Measurements from ENCODE around the gene HMCN2. TPM values are rescaled to one million over a fixed set of nuclear protein-coding genes. Genes with fewer than 3 reads are reported as not detected.

The HMCN2 gene
- total and polyA plus RNA-seq, 2 donors = 0.90 to 2.2 TPM

GRCh38 chr9:130327781-130328348, 62.3 kb downstream of the HMCN2 start:
- H3K4me1 ChIP-seq (ENCODE audit: control insufficient read depth in 2 of 2, insufficient read depth in 2 of 2, low read length in 2 of 2) = no peaks in the 10 kb centered on the region
- H3K27ac ChIP-seq (ENCODE audit: low read depth in 1 of 2, low read length in 1 of 2) = no peak overlapping the region
- 77% methylated on average over 19 of the region's 19 CpGs for WGBS
- no peak overlapping the region for H3K4me3 ChIP-seq (ENCODE audit: low read length in 2 of 2)
- H3K27me3 ChIP-seq (ENCODE audit: control insufficient read depth in 2 of 2, insufficient read depth in 1 of 2, low read length in 1 of 2) = peaks cover 0 to 35% of the 10 kb centered on the region in 2 donors
- H3K9me3 ChIP-seq (ENCODE audit: control insufficient read depth in 2 of 2, insufficient read depth in 1 of 2, low read length in 1 of 2) = no peaks in the 10 kb centered on the region
- DNase-seq (ENCODE audit: low read depth in 6 of 9, low spot score in 9 of 9) = no peak
- H3K36me3 ChIP-seq (ENCODE audit: control insufficient read depth in 2 of 2, insufficient read depth in 2 of 2, low read length in 1 of 2) = no peaks in the 10 kb centered on the region

GRCh38 chr9:130328349-130328801, 62.8 kb downstream of the HMCN2 start:
- no peaks in the 10 kb centered on the region for H3K9me3 ChIP-seq (ENCODE audit: control insufficient read depth in 2 of 2, insufficient read depth in 1 of 2, low read length in 1 of 2)
- H3K27ac ChIP-seq (ENCODE audit: low read depth in 1 of 2, low read length in 1 of 2) = no peak overlapping the region
- H3K4me1 ChIP-seq (ENCODE audit: control insufficient read depth in 2 of 2, insufficient read depth in 2 of 2, low read length in 2 of 2) = no peaks in the 10 kb centered on the region
- WGBS = 29% methylated on average over 15 of the region's 15 CpGs
- no peak overlapping the region for H3K4me3 ChIP-seq (ENCODE audit: low read length in 2 of 2)
- peaks cover 0 to 37% of the 10 kb centered on the region in 2 donors for H3K27me3 ChIP-seq (ENCODE audit: control insufficient read depth in 2 of 2, insufficient read depth in 1 of 2, low read length in 1 of 2)
- no peak for DNase-seq (ENCODE audit: low read depth in 6 of 9, low spot score in 9 of 9)
- H3K36me3 ChIP-seq (ENCODE audit: control insufficient read depth in 2 of 2, insufficient read depth in 2 of 2, low read length in 1 of 2) = no peaks in the 10 kb centered on the region

- DNase-seq (ENCODE audit: low read depth in 6 of 9, low spot score in 9 of 9) = no peak
- 83% methylated on average over 2 of the region's 2 CpGs for WGBS
- Histone ChIP-seq H3K4me1 (ENCODE audit: control insufficient read depth in 2 of 2, insufficient read depth in 2 of 2, low read length in 2 of 2) (no peaks in the 10 kb centered on the region), H3K27ac (ENCODE audit: low read depth in 1 of 2, low read length in 1 of 2) (no peak overlapping the region), H3K9me3 (ENCODE audit: control insufficient read depth in 2 of 2, insufficient read depth in 1 of 2, low read length in 1 of 2) (no peaks in the 10 kb centered on the region), H3K36me3 (ENCODE audit: control insufficient read depth in 2 of 2, insufficient read depth in 2 of 2, low read length in 1 of 2) (no peaks in the 10 kb centered on the region), H3K4me3 (ENCODE audit: low read length in 2 of 2) (no peak overlapping the region), H3K27me3 (ENCODE audit: control insufficient read depth in 2 of 2, insufficient read depth in 1 of 2, low read length in 1 of 2) (peaks cover 0 to 40% of the 10 kb centered on the region in 2 donors)
Measured at GRCh38 chr9:130329061-130329460, 63.5 kb downstream of the HMCN2 start.

GRCh38 chr9:130330202-130330862, 64.8 kb downstream of the HMCN2 start:
- WGBS = 75% methylated on average over 20 of the region's 20 CpGs
- Histone ChIP-seq H3K27me3 (ENCODE audit: control insufficient read depth in 2 of 2, insufficient read depth in 1 of 2, low read length in 1 of 2) (peaks cover 0 to 40% of the 10 kb centered on the region in 2 donors), H3K27ac (ENCODE audit: low read depth in 1 of 2, low read length in 1 of 2) (peak overlapping the region in 1 of 2 donors; percentile 5), H3K4me1 (ENCODE audit: control insufficient read depth in 2 of 2, insufficient read depth in 2 of 2, low read length in 2 of 2) (no peaks in the 10 kb centered on the region), H3K4me3 (ENCODE audit: low read length in 2 of 2) (no peak overlapping the region), H3K9me3 (ENCODE audit: control insufficient read depth in 2 of 2, insufficient read depth in 1 of 2, low read length in 1 of 2) (no peaks in the 10 kb centered on the region), H3K36me3 (ENCODE audit: control insufficient read depth in 2 of 2, insufficient read depth in 2 of 2, low read length in 1 of 2) (no peaks in the 10 kb centered on the region)
- peak in 1 of 9 donors; percentile 9 for DNase-seq (ENCODE audit: low read depth in 6 of 9, low spot score in 9 of 9)

GRCh38 chr9:130331061-130331460, 65.5 kb downstream of the HMCN2 start:
- WGBS = 94% methylated on average over 14 of the region's 14 CpGs
- H3K36me3 ChIP-seq (ENCODE audit: control insufficient read depth in 2 of 2, insufficient read depth in 2 of 2, low read length in 1 of 2) = no peaks in the 10 kb centered on the region
- H3K27ac ChIP-seq (ENCODE audit: low read depth in 1 of 2, low read length in 1 of 2) = no peak overlapping the region
- H3K4me1 ChIP-seq (ENCODE audit: control insufficient read depth in 2 of 2, insufficient read depth in 2 of 2, low read length in 2 of 2) = no peaks in the 10 kb centered on the region
- DNase-seq (ENCODE audit: low read depth in 6 of 9, low spot score in 9 of 9) = no peak
- peaks cover 0 to 40% of the 10 kb centered on the region in 2 donors for H3K27me3 ChIP-seq (ENCODE audit: control insufficient read depth in 2 of 2, insufficient read depth in 1 of 2, low read length in 1 of 2)
- H3K9me3 ChIP-seq (ENCODE audit: control insufficient read depth in 2 of 2, insufficient read depth in 1 of 2, low read length in 1 of 2) = no peaks in the 10 kb centered on the region
- no peak overlapping the region for H3K4me3 ChIP-seq (ENCODE audit: low read length in 2 of 2)

GRCh38 chr9:130331573-130331972, 66.0 kb downstream of the HMCN2 start:
- no peaks in the 10 kb centered on the region for H3K9me3 ChIP-seq (ENCODE audit: control insufficient read depth in 2 of 2, insufficient read depth in 1 of 2, low read length in 1 of 2)
- no peak overlapping the region for H3K4me3 ChIP-seq (ENCODE audit: low read length in 2 of 2)
- H3K4me1 ChIP-seq (ENCODE audit: control insufficient read depth in 2 of 2, insufficient read depth in 2 of 2, low read length in 2 of 2) = no peaks in the 10 kb centered on the region
- H3K27me3 ChIP-seq (ENCODE audit: control insufficient read depth in 2 of 2, insufficient read depth in 1 of 2, low read length in 1 of 2) = peaks cover 0 to 40% of the 10 kb centered on the region in 2 donors
- no peak overlapping the region for H3K27ac ChIP-seq (ENCODE audit: low read depth in 1 of 2, low read length in 1 of 2)
- H3K36me3 ChIP-seq (ENCODE audit: control insufficient read depth in 2 of 2, insufficient read depth in 2 of 2, low read length in 1 of 2) = no peaks in the 10 kb centered on the region
- WGBS = 87% methylated on average over 13 of the region's 13 CpGs
- DNase-seq (ENCODE audit: low read depth in 6 of 9, low spot score in 9 of 9) = no peak

GRCh38 chr9:130332384-130332926, 66.9 kb downstream of the HMCN2 start:
- no peak for DNase-seq (ENCODE audit: low read depth in 6 of 9, low spot score in 9 of 9)
- H3K36me3 ChIP-seq (ENCODE audit: control insufficient read depth in 2 of 2, insufficient read depth in 2 of 2, low read length in 1 of 2) = no peaks in the 10 kb centered on the region
- H3K9me3 ChIP-seq (ENCODE audit: control insufficient read depth in 2 of 2, insufficient read depth in 1 of 2, low read length in 1 of 2) = no peaks in the 10 kb centered on the region
- no peak overlapping the region for H3K4me3 ChIP-seq (ENCODE audit: low read length in 2 of 2)
- WGBS = 78% methylated on average over 26 of the region's 26 CpGs
- H3K27ac ChIP-seq (ENCODE audit: low read depth in 1 of 2, low read length in 1 of 2) = no peak overlapping the region
- no peaks in the 10 kb centered on the region for H3K4me1 ChIP-seq (ENCODE audit: control insufficient read depth in 2 of 2, insufficient read depth in 2 of 2, low read length in 2 of 2)
- peaks cover 0 to 34% of the 10 kb centered on the region in 2 donors for H3K27me3 ChIP-seq (ENCODE audit: control insufficient read depth in 2 of 2, insufficient read depth in 1 of 2, low read length in 1 of 2)

GRCh38 chr9:130333041-130333711, 67.6 kb downstream of the HMCN2 start:
- WGBS = 42% methylated on average over 19 of the region's 19 CpGs
- no peak for DNase-seq (ENCODE audit: low read depth in 6 of 9, low spot score in 9 of 9)
- Histone ChIP-seq H3K27ac (ENCODE audit: low read depth in 1 of 2, low read length in 1 of 2) (no peak overlapping the region), H3K27me3 (ENCODE audit: control insufficient read depth in 2 of 2, insufficient read depth in 1 of 2, low read length in 1 of 2) (peaks cover 0 to 27% of the 10 kb centered on the region in 2 donors), H3K4me3 (ENCODE audit: low read length in 2 of 2) (no peak overlapping the region), H3K4me1 (ENCODE audit: control insufficient read depth in 2 of 2, insufficient read depth in 2 of 2, low read length in 2 of 2) (no peaks in the 10 kb centered on the region), H3K9me3 (ENCODE audit: control insufficient read depth in 2 of 2, insufficient read depth in 1 of 2, low read length in 1 of 2) (no peaks in the 10 kb centered on the region), H3K36me3 (ENCODE audit: control insufficient read depth in 2 of 2, insufficient read depth in 2 of 2, low read length in 1 of 2) (no peaks in the 10 kb centered on the region)

GRCh38 chr9:130333712-130334062, 68.1 kb downstream of the HMCN2 start:
- Histone ChIP-seq H3K4me3 (ENCODE audit: low read length in 2 of 2) (no peak overlapping the region), H3K36me3 (ENCODE audit: control insufficient read depth in 2 of 2, insufficient read depth in 2 of 2, low read length in 1 of 2) (no peaks in the 10 kb centered on the region), H3K9me3 (ENCODE audit: control insufficient read depth in 2 of 2, insufficient read depth in 1 of 2, low read length in 1 of 2) (no peaks in the 10 kb centered on the region), H3K27me3 (ENCODE audit: control insufficient read depth in 2 of 2, insufficient read depth in 1 of 2, low read length in 1 of 2) (peaks cover 0 to 22% of the 10 kb centered on the region in 2 donors), H3K4me1 (ENCODE audit: control insufficient read depth in 2 of 2, insufficient read depth in 2 of 2, low read length in 2 of 2) (no peaks in the 10 kb centered on the region), H3K27ac (ENCODE audit: low read depth in 1 of 2, low read length in 1 of 2) (no peak overlapping the region)
- 83% methylated on average over 5 of the region's 5 CpGs for WGBS
- DNase-seq (ENCODE audit: low read depth in 6 of 9, low spot score in 9 of 9) = no peak
